Right forelimb (tissue), 1 donor: ENCODE results near the gene TRIM3.

ENCODE experiments used
- DNase-seq: peaks from one replicate; pipeline ENCODE4 v3.0.0-alpha.2; 2018

TRIM3 gene

DNA sequence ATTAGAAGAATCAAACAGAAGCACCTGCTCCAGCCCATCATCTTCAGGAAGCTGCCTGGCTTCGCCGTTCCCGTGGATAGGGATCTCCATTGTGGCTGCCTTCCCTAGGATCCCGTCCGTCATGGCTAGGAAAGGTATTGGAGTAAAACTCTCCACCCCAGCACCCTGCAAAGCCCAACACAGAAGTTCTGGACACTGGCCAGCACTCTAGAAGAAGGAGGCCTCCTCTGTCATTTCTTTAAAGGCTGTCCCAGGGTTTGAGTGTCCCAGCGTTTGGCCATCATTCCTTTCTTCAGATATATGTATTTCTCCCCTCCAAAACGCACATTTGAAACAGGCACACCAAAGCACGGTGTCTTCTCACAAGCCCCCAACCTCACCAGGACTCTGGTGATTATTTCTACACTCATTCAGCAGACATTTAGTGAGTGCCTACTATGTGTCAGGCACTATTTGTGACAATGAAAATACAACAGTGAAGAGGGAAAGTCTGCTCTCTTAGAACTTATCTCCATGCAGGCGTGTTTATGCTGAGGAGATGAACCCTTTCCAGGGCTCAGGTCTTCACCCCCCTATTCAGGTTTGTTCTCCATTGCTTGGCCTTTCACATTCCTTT lies 6.7 kb upstream of the TRIM3 start:
- DNase-seq: no peak

DNA sequence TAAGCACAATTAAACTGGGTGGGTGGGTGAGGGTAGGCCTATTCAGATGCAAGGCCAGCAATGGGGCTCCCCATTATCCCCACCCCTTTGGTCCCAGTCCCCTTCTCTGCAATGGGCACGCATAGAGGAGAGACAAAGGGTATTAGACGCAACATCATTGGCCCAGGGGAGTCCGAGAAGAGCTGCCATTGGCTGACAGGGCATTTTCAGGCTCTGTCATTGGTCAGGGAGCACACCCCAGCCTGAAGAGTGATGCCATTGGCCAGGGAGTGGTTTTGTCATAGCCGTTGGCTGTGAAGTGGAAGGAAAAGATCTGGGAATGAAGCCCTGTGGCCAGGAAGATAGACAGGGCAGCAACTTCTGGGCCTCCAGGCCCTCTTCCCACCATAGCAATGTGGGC lies 2.8 kb upstream of the TRIM3 start:
- DNase-seq: no peak

GRCh38 chr11:6475936-6476335 lies 2.2 kb upstream of the TRIM3 start:
- DNase-seq: no peak

DNA sequence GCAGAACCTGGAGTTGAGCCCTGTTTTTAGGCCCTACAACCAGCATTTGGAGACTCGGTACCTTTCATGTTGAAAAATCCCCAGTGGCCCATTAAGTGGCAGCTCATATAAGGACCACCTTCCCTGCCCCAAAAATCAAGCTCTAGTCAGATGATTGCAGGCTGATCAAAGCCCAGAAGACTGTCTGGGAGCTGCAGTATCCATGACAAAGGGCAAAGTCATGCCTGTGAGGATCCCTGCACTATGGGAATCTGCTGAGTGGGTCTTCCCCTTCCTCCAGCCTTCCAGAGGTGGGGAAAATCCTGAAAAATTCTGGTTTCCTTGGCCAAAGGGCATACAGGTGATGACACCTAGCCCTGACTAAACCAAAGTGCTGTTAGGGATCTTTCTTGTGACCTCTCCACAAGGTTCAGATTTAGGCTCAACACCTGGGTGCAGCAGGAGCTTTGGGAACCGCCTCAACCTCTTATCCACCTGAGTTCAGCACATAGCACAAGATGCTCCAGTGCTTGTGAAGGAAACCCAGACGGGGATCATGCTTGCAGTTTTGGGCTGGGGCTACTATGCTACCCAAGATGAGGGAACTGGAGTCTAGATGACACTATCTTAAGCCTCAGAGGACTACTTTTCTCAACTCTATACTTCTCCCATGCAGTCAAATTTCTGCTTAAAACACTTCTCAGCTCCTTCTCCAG lies 1.2 kb upstream of the TRIM3 start:
- no peak for DNase-seq

DNA sequence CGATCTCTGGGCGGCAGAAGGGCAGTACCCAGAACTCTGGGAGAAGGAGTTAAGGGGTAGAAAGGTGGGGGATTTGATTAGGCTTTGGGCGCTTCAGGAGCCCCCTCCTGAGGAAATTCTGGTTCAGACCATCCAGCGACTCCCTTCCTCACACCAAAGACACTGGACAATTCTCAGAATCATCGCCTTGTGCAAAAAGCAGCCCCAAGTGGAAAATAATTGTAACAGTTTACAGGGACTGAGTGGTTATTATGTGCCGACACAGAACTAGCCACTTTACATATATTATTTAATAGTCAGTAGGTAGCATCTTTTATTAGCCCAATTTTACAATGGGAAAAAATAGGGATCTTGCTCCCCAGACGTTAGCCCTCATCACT lies 662 bp upstream of the TRIM3 start:
- no peak for DNase-seq

DNA sequence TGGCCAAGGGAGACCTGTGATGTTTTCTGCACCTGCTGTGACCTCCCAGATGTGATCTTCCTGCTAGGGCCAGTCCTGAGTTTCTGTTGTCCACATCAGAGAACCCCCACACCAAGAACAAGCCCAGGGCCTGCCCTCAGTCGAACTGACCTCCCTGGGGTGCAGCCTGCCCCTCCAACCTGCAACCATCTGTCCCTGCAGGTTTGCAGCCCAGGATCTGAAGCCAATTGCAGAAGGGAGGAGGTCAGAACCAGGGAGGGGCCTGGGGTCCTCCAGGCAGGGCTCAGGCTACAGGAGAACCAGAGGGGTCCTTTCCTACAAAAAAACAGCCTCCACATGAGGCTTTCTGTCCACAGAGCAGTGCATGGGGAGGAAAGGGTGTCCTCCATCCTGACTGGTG lies 807 bp downstream of the TRIM3 start:
- DNase-seq: no peak

- no peak for DNase-seq
These were observed 4.1 kb downstream of the TRIM3 start for GRCh38 chr11:6469599-6469998.

DNA sequence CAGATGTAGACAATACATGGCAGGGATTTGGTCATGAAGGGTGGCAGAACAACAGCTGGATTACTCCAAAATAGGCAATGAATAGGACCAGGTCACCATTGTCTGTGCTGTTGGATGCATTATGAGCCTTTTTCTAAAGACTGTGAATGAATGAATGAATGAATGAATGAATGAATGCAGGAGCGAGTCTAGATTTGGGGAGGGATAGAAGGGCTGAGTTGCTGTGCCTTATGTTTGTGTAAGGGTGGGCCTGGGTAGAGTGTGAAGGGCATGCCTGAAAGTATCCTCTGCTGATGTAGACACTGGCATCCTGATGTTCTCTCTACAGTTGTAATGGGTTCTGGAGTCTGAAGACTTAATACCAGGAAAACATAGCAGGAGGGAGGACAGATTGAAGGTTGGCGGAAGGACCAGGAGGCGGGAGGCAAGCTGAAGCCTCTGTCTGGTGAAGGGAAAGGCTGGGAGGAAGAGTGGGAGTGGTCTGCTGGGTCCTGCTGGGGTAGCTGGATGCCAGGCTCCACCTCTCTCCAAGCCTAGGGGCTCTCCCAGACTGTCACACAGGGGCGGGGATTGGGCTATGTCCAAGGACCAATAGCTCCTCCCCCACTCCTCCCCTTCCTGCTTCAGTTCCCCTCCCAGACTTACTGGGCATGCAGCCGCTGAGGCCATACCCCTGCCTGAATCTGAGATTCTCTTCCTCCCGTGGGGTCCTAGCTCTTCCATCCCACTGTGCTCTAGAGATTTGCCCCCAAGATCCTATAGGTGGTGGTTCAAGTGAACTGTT lies 4.8 kb downstream of the TRIM3 start:
- peak; percentile 88 for DNase-seq

- no peak for DNase-seq
These were observed 14.7 kb downstream of the TRIM3 start for GRCh38 chr11:6459099-6459450.

DNA sequence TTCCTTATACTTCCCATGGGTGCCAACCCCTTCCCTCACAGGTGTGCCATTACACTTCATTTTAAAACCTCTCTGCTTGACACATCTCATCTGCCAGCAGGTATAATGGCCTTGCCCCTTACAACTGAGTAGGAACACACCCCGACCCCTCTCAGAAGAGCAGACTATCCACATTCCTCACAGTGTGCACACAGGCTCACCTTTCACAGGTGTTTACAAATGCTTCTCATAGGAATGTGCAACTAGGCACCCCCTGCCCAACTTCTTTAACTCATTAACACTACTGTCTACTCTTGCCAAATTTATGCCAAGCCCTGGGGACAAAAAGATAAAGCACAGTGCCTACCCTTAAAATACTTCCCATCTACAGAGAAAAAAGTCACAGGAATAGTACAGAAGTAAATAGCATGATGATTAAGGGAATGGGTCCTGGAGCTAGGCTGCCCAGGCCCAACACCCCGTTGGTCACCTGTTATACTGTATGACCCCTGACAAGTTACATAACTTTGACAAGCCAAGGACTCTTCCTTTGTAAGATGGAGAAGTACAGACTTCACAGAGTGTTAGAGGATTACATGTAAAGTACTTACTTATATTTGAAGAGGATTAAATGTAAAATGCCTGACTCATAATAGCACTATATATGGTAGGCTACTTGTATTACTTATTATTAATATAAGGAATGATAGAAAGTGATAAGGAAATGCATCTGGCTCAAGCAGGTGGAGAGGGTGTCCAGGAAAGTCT lies 15.2 kb downstream of the TRIM3 start:
- DNase-seq: no peak

DNA sequence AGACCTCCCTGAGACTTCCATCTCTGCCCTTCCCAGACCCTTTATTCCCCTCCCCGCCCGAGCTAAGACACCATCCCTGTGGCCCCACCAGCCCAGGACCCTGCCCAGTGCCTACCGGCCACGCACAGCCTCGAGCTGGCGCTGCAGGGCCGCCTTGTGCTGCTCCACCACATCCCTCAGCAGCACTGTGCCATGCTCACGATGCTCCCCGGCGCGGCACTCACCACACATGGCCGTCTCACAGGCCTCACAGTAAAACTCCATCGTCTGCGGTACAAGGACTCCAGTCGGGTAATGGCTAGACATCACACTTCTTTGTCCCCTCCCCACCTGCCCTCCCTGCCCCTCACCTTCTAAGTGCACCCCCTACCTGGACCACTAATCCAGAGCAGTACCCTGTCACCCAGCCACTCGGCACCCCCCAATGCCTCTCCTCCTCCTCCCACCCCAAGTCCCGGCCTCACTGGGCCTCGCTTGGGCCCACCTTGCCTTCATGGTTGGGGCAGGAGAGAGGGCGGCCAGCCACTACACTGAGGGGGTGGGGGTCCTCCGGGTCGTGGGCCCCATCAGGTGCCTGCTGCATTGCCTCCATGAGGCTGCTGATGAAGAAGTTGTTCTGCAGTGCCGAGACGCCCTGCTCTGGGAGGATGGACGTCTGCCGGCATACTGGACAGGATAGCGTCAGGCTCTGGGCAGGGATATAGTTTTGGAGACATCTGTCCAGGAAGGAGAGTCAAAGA lies 16.0 kb downstream of the TRIM3 start:
- no peak for DNase-seq

- no peak for DNase-seq
These were observed 17.2 kb downstream of the TRIM3 start for GRCh38 chr11:6456361-6457073.

DNA sequence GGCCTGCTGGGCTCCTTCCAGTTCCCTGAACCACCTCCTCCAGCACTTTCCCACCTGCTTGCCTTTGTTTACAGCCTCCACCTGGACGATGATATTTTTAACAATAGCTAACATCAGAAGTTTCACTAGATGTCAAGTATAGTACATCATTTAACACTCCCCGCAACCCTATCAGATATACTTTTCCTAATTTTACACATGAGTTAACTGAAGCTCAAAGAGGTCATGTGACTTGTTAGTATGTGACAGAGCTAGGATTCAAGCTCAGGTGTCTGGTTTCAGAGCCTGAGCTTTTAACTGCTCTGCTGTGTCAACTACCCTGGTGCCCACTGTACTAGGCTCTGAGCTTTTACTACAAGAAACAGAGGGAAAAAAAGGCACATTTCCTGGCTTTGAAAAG lies 18.7 kb downstream of the TRIM3 start:
- no peak for DNase-seq

GRCh38 chr11:6453152-6453551 lies 20.6 kb downstream of the TRIM3 start:
- no peak for DNase-seq

GRCh38 chr11:6452219-6452618 lies 21.5 kb downstream of the TRIM3 start:
- DNase-seq: no peak

DNA sequence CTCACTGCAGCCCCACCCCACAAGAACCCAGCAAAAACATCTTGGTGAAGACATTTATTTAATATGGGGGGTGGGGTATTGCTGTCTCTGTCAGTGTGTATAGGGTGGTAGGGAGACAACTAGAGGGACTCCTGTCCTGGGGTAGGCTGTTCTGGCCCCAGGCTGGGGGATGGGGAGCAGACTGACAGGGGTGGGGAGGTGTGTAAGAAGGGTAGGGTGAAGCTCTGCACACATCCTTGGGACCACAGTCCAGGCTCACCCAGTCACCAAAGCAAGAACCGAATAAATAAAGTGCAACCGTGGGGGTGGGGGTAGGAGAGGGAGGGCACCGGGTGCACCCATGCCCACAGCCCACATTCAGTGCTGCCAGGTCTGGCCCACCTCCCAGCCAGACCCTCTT lies 25.2 kb downstream of the TRIM3 start:
- DNase-seq: no peak

- peak; percentile 54 for DNase-seq
These were observed 30.3 kb downstream of the TRIM3 start for GRCh38 chr11:6443269-6444003.

DNA sequence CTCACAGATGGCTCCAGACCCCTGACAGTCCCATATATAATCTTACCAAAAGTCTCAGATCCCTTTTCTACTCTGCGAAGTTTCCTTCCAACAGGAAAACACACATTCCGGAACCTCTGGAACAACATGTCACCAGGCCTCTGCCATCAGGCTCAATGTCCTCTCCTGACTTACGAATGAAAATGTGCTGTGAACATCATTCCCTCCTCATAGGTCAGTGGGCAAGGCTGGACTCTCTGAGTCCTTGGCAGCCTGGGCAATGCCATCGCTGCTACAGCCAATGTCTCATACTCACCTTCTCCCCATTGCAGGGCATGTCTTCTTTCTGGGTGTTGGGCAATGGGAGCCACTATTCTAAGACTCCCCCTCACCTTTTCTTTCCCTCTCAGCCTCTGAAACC lies 31.3 kb downstream of the TRIM3 start:
- no peak for DNase-seq

DNA sequence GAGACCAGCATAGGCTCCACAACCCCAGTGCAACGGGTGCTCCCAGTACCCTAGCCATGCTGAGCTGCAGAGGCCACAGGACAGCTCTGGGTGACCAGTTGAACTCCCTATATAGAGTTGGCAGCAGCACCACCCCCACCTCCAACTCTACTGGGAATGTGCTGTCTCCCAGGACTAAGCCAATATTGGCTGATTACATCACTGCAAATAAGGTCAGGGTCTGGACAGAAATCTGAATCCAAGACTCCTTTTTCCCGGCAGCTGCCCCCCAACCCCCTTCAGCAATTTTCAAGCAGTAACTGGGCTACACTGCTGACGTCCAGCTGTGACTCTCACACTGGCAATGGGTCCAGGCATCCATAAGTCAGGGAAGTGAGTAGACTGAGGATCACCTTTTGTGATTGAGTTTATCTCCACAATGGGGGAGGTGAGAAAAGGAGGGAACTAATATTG lies 32.8 kb downstream of the TRIM3 start, which contains the start of gene HPX:
Gene HPX (minus strand): TSS at position 82 of the 453 bp plus-strand sequence. CDS start 24 bp downstream, at position 58.
- no peak for DNase-seq

GRCh38 chr11:6438979-6439571 lies 34.7 kb downstream of the TRIM3 start:
- DNase-seq: no peak

DNA sequence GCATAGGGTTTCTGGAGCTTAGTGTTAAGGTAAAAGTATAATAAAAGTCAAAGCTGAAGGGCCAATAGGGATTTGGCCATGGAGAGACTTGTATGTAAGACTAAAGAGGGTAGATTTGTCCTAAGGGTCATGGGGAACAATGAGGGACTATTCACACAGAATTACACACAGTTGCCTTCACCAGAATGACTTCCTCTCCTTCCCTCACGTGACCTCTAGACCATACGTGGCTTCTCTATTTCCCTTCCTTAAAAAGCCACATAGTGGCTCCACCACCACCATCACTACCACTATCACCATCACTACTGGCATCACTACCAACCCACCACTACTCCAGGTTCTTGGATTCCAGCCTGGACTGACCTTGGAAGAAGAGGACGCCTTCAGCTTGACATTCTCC lies 35.7 kb downstream of the TRIM3 start:
- DNase-seq: no peak
